GM21529 (cell line): ENCODE measurements around the gene C9orf153.
"Not testable (repeated sequence)": the region's sequence is repeated elsewhere in the genome, so short reads cannot be mapped to it uniquely, and the experiment has no call there.

Source experiments
- ATAC-seq: cut with Tn5 transposase; IDR thresholded peaks from one replicate; pipeline ENCODE4 v1.9.1; 2021; ENCODE audit not compliant: unreplicated experiment

Gene C9orf153

GRCh38 chr9:86259557-86259956 is at the start of gene C9orf153:
Gene C9orf153, minus strand, starts transcription at chr9:86259657. Its CDS starts 30,054 bp downstream, at chr9:86229603.
- no peak for ATAC-seq

- no peak for ATAC-seq
Observed at GRCh38 chr9:86308687-86309086, 49.2 kb upstream of the C9orf153 start.

GRCh38 chr9:86304236-86304730 is 44.8 kb upstream of the C9orf153 start:
- no peak for ATAC-seq

- no peak for ATAC-seq
Observed at GRCh38 chr9:86303316-86303975, 44.0 kb upstream of the C9orf153 start.

- ATAC-seq: no peak
Observed at GRCh38 chr9:86301686-86302085, 42.2 kb upstream of the C9orf153 start.

- ATAC-seq: no peak
Observed at GRCh38 chr9:86300701-86301100, 41.2 kb upstream of the C9orf153 start.

GRCh38 chr9:86298873-86299272 is 39.4 kb upstream of the C9orf153 start:
- no peak for ATAC-seq

- ATAC-seq: not testable (repeated sequence)
Observed at GRCh38 chr9:86290341-86290740, 30.9 kb upstream of the C9orf153 start.

- ATAC-seq: no peak
Observed at GRCh38 chr9:86288499-86289198, 29.2 kb upstream of the C9orf153 start.

GRCh38 chr9:86287013-86287412 is 27.6 kb upstream of the C9orf153 start:
- ATAC-seq: no peak

GRCh38 chr9:86286278-86286677 is 26.8 kb upstream of the C9orf153 start:
- no peak for ATAC-seq

- no peak for ATAC-seq
Observed at GRCh38 chr9:86285261-86285660, 25.8 kb upstream of the C9orf153 start.

GRCh38 chr9:86282979-86283535 is 23.6 kb upstream of the C9orf153 start:
- peak; percentile 16 for ATAC-seq

- peak; percentile 84 for ATAC-seq
Observed at GRCh38 chr9:86282077-86282978, 22.9 kb upstream of the C9orf153 start, which contains the start of gene ISCA1. Gene ISCA1, minus strand, starts transcription at chr9:86282538. Its CDS starts 80 bp downstream, at chr9:86282458.

GRCh38 chr9:86281593-86282076 is 22.2 kb upstream of the C9orf153 start:
- peak; percentile 28 for ATAC-seq

GRCh38 chr9:86280580-86280979 is 21.1 kb upstream of the C9orf153 start:
- ATAC-seq: no peak

GRCh38 chr9:86279839-86280238 is 20.4 kb upstream of the C9orf153 start:
- no peak for ATAC-seq

- ATAC-seq: no peak
Observed at GRCh38 chr9:86277072-86277471, 17.6 kb upstream of the C9orf153 start.

GRCh38 chr9:86275962-86276361 is 16.5 kb upstream of the C9orf153 start:
- ATAC-seq: no peak

GRCh38 chr9:86274821-86275643 is 15.6 kb upstream of the C9orf153 start:
- no peak for ATAC-seq
